GM19099 (cell line): ENCODE measurements around the gene RASSF5.

Source experiments
- POLR2A ChIP-seq: IDR thresholded peaks from 3 replicates; pipeline ENCODE4 v1.6.1; 2011; ENCODE audit warnings: low read depth; ENCODE audit not compliant: insufficient read length; ENCODE audit errors: extremely low read depth

The RASSF5 gene

DNA sequence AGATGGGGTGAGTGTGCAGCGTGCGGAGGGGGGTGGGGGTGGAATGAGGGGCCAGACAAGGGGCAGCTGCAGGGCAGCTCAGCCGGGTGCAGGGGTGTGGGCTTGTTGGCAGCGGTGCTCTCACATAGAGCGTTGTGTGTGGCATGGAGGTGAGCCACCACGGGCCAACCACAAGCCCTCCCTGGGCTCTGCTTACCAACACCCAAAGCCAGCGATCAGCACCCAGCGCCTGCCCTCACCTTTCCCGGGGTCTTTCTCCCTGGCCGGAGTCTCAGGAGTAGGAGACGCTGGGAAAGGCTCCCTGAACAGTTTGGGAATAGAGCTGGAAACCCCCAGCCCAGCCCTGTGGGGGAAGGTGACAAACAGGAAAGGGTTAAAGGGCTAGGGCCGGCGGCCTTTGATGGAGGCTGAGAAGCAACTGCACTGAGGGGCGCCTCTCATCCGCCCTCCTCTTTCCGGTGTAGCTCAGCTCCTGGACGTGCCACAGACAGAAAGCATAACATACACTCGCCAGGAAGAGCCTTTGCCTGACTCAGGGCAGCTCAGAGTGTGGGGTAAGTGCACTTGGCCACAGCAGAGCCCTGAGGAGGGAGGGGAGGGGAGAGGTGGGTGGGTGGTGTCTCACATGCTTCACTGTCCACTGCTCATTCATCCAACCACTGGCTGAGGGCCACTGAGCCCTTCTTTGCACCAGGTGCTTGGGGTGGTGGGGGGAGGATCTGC is 36.5 kb upstream of the RASSF5 start:
- TF ChIP-seq POLR2A = peak; percentile 70

DNA sequence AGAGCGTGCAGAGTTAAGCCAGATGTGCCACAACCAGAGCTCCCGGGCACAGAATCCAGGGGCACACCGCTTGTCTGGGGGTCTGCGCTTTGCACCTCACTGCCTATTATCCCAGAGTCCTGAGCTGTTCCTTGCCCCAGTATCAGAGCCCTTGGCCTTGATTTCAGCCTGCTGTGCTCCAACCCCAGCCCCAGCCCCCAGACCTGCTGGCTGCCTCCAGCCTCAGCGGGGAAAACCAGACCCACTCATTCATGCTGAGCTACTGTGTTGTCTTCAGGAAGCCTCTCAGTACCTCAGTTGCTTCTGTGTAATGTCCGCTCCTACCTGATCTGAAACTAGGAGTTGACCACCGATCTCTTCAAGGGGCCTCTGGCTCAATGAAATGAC is 35.9 kb upstream of the RASSF5 start:
- no peak for TF ChIP-seq POLR2A

DNA sequence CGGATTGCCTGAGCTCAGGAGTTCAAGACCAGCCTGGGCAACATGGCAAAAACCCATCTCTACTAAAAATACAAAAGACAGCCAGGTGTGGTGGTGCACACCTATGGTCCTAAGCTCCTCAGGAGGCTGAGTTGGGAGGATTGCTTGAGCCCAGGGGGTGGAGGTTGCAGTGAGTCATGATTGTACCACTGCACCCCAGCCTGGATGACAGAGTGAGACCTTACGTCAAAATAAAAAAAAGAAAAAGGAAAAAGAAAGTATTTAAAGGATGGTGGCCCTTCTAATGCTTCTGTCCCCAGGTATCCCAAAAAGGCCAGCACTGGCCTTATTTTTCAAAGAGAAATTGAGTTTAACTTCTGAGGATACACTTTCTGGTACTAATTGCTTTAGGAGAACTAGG is 35.3 kb upstream of the RASSF5 start:
- no peak for TF ChIP-seq POLR2A

DNA sequence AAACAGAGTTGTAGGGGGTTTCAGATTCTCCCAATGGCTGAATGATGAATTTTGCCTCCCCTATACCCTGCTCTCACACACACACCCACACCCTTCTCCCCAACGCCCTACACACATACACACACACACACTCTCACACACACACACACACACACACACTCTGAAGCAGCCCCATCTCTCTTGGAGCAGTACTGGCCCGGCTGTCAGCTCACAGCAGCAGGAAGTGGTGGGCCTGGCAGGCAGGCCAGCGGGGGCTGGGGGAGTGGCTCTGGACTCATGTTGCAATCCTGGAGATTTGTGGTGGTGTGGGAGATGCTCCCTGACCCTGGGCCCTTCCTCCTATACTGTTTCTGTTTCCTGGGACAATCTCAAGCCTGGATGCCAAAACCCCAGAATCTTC is 34.9 kb upstream of the RASSF5 start:
- peak; percentile 16 for TF ChIP-seq POLR2A

DNA sequence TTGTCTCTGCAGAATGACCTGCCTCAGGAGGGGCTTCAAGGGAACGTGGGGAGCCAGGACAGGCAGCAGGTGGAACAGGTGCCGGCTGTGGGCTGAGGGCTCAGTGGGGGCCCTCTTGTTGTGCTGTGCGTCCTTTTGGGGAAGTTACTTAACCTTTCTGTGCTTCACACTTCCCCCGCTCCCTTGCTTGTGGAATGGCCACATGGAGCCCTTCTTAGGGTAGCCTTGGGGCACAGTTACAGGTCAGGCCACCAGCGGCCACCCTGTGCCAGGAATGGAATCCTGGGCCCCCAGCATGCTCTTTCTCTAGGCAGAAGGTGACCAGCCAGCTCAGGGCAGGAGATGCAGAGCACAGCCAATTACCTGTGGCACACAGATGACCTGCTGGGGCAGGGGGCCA is 34.4 kb upstream of the RASSF5 start:
- TF ChIP-seq POLR2A = no peak

DNA sequence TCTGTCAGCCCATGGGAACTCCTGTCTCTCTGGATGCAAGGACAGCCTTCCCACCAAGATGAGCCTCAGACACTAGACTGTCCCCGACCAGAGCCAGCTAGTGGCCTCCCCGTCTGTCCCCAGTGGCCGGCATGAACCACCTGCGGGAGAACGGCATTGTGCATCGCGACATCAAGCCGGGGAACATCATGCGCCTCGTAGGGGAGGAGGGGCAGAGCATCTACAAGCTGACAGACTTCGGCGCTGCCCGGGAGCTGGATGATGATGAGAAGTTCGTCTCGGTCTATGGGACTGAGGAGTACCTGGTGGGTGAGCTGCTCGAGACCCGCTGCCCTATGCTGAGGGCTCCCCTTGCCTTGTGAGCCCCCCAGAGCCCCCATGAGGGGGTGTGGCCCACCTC is 31.3 kb upstream of the RASSF5 start:
- TF ChIP-seq POLR2A = no peak

DNA sequence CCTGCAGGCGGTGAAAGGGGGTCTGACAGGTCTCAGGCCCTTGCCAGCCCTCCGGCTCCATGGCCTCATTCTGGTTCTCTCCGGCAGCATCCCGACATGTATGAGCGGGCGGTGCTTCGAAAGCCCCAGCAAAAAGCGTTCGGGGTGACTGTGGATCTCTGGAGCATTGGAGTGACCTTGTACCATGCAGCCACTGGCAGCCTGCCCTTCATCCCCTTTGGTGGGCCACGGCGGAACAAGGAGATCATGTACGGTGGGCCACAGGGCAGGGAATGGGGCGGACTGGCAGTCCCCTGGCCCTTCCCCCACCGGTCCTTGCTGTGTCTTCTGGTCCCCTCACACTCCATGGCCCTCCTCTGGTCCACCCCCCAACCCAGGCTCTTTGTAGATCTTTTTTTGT is 30.7 kb upstream of the RASSF5 start:
- no peak for TF ChIP-seq POLR2A

DNA sequence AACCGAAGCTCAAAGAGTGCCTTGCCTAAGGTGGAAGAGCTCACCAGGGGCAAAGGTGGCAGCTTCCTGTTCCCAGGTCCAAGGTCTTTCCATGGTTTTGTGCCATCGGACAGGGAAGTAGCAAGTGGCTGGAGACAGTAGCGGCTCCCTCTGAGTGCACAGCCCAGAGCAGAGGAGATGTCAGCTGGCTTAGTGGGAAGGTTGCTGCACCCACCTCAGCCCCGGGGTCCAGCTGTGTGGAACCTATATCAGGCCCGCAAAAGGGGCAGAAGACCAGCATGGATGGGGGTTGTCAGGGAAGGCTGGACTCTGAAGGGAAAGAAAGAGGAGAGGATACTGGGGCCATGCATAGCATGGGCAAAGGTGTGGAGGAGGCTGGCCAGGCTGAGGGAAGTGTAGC is 30.2 kb upstream of the RASSF5 start:
- no peak for TF ChIP-seq POLR2A

DNA sequence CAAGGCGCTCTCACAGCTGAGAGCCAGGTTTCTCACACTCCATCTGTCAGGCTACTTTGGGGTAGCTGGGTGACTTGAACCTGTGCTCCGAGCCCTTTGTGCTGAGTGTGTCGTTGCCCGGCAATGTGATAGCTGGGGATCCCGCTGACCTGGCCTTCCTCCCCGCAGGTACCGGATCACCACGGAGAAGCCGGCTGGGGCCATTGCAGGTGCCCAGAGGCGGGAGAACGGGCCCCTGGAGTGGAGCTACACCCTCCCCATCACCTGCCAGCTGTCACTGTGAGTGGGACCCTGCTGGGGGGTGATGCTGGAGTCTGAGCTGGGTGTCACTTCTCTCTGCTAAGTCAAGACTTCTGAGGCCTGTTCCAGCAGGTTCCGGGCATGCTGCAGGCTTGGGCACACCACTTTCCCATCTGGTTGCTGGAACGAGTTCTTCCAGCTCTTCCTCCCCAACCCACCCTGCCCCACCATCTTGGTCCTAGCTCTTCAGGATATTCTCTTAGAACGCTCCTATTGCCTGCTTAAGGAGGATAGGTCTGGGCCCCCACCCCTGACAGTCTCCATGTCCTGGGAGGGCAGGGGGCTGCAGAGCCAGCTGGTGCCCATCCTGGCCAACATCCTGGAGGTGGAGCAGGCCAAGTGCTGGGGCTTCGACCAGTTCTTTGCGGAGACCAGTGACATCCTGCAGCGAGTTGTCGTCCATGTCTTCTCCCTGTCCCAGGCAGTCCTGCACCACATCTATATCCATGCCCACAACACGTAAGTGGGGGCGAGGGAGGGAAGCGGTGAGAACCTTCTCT is 29.6 kb upstream of the RASSF5 start:
- no peak for TF ChIP-seq POLR2A

DNA sequence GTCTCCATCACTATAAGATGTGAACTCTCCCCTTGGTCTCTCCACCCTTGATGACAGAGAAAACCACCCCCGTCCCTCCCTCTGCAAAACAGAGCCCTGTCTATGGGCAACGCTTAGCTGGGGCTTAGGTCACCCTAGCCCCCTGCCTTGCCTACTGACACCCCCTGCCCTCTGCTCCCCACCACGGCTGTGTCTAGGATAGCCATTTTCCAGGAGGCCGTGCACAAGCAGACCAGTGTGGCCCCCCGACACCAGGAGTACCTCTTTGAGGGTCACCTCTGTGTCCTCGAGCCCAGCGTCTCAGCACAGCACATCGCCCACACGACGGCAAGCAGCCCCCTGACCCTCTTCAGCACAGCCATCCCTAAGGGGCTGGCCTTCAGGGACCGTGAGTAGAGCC is 28.6 kb upstream of the RASSF5 start:
- TF ChIP-seq POLR2A = no peak

DNA sequence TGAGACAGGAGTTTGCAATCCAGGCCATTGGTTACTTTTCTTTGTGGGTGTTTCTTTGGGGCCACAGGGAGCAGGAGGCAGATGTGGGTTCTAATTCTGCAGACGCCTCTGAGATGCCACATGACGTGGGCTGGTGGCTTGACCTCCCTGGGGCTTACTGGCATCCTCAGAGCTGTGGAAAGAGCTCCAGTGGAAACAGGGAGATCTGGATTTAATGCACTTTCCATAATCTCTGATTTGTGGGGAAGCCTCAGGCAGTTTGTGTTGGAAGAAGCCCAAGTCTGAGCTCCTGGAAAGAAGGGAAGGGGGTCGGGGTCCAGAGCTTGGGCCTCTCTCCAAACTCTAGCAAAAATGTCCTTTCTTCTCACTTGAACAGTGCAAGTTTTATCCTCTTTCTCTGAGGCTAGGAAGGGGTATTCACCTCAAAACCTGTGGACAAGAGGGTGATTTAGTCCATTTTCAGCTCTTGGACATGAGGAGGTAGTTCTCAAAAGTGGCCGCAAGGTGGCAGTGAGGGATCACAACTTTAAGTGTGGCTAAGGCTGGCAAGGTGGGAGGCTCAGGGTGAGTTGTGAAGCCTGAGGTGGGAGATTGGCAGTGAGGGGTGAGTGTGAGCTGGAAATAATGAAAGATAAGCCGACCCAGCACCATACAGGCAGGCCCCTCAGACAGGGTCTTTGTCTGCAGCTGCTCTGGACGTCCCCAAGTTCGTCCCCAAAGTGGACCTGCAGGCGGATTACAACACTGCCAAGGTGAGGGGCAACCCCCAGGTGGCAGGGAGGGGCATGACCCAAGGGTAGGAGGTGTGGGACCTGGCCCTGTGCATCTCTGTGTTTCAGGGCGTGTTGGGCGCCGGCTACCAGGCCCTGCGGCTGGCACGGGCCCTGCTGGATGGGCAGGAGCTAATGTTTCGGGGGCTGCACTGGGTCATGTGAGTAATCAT is 27.9 kb upstream of the RASSF5 start:
- TF ChIP-seq POLR2A = no peak

DNA sequence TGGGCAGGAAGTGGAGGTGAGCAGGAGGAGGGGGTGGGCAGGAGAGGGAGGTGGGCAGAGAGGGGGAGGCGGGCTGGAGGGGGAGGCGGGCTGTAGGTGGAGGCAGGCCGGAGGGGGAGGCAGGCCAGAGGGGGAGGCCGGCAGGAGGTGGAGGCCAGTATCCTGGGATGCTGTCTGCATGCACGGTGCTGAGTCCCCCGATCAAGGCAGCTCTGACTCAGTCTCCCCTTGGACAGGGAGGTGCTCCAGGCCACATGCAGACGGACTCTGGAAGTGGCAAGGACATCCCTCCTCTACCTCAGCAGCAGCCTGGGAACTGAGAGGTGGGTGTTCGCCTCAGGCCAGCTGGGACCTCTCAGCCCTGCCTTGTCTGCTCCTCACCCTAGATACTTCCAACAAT is 27.1 kb upstream of the RASSF5 start:
- no peak for TF ChIP-seq POLR2A

DNA sequence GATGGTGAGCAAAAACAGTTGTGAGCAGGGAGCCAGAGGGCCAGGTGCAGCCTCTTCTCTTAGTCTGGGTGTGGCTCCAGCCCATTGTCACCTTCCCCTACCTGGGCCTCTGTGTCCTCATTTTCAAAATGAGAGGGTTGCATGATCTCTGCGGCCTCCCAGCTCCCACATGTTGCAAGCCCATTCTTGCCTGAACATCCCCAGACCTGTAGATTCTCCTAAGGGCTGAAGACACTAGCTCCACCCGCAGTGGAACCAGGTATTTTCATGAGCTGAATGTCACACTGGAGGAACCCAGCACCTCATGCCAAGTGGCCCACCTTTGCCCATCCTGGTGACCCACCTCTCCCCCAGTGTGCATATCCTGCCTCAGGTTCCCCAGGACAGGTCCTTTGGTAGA is 24.7 kb upstream of the RASSF5 start:
- TF ChIP-seq POLR2A = no peak

DNA sequence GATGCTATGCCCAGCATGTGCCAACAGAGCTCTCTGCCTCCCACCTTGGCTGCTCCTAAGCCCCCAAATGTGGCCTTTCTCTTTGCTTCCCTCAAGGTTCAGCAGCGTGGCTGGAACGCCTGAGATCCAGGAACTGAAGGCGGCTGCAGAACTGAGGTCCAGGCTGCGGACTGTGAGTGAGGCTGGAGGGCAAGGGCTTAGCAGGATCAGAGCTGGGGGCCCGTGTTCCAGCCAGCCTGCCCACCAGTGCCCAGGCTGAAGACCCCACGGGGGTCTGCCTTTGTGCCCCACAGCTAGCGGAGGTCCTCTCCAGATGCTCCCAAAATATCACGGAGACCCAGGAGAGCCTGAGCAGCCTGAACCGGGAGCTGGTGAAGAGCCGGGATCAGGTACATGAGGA is 22.4 kb upstream of the RASSF5 start:
- no peak for TF ChIP-seq POLR2A
